Measurements from ENCODE around the gene HS6ST3. TPM values are rescaled to one million over a fixed set of nuclear protein-coding genes. Genes with fewer than 3 reads are reported as not detected.

The HS6ST3 gene
- total RNA-seq, 4 donors from 2014 or later: 0.97 to 2.2 (median 2.0) TPM

- intact Hi-C loops (cut with DNase I; ENCODE audit: low total_unique reads): no loop called here
- DNase-seq (no peak), ATAC-seq (no peak)
- H3K4me1 ChIP-seq: no peaks in the 10 kb centered on the region
- in situ Hi-C loops (cut with MboI; ENCODE audit: low sequenced_read_pairs in 4 of 4): no loop called here
- H3K27ac ChIP-seq: no peak overlapping the region
- H3K27me3 ChIP-seq: no peaks in the 10 kb centered on the region
- H3K36me3 ChIP-seq: no peaks in the 10 kb centered on the region
- H3K9me3 ChIP-seq: no peaks in the 10 kb centered on the region
- H3K4me3 ChIP-seq: no peak overlapping the region
- no peak for TF ChIP-seq POLR2A (IDR thresholded peaks at IDR 0.05)
- TF ChIP-seq CTCF (IDR thresholded peaks at IDR 0.05 in 4 of 5, conservative IDR thresholded peaks at IDR 0.05 in 1 of 5): no peak
Observed at GRCh38 chr13:96792188-96792587, 702.3 kb downstream of the HS6ST3 start.

- Histone ChIP-seq H3K4me3 (no peak overlapping the region), H3K9me3 (no peaks in the 10 kb centered on the region), H3K27me3 (no peaks in the 10 kb centered on the region), H3K36me3 (no peaks in the 10 kb centered on the region), H3K4me1 (no peaks in the 10 kb centered on the region), H3K27ac (no peak overlapping the region)
- DNase-seq (no peak), ATAC-seq (no peak)
- no peak for TF ChIP-seq POLR2A (IDR thresholded peaks at IDR 0.05)
- no peak for TF ChIP-seq CTCF (IDR thresholded peaks at IDR 0.05 in 4 of 5, conservative IDR thresholded peaks at IDR 0.05 in 1 of 5)
- in situ Hi-C loops (cut with MboI; ENCODE audit: low sequenced_read_pairs in 4 of 4) (no loop called here), intact Hi-C loops (cut with DNase I; ENCODE audit: low total_unique reads) (no loop called here)
Observed at GRCh38 chr13:96792736-96793403, 703.0 kb downstream of the HS6ST3 start.

GRCh38 chr13:96793404-96793755 lies 703.5 kb downstream of the HS6ST3 start:
- in situ Hi-C loops (cut with MboI; ENCODE audit: low sequenced_read_pairs in 4 of 4) (no loop called here), intact Hi-C loops (cut with DNase I; ENCODE audit: low total_unique reads) (no loop called here)
- no peaks in the 10 kb centered on the region for H3K9me3 ChIP-seq
- ATAC-seq (no peak), DNase-seq (no peak)
- TF ChIP-seq POLR2A (IDR thresholded peaks at IDR 0.05) (no peak), CTCF (IDR thresholded peaks at IDR 0.05 in 4 of 5, conservative IDR thresholded peaks at IDR 0.05 in 1 of 5) (no peak)
- no peaks in the 10 kb centered on the region for H3K36me3 ChIP-seq
- no peak overlapping the region for H3K4me3 ChIP-seq
- H3K27me3 ChIP-seq: no peaks in the 10 kb centered on the region
- H3K27ac ChIP-seq: no peak overlapping the region
- no peaks in the 10 kb centered on the region for H3K4me1 ChIP-seq

- Histone ChIP-seq H3K36me3 (no peaks in the 10 kb centered on the region), H3K27ac (no peak overlapping the region), H3K4me3 (no peak overlapping the region), H3K9me3 (no peaks in the 10 kb centered on the region), H3K4me1 (no peaks in the 10 kb centered on the region), H3K27me3 (no peaks in the 10 kb centered on the region)
- DNase-seq: no peak
- no peak for ATAC-seq
- intact Hi-C loops (cut with DNase I; ENCODE audit: low total_unique reads): no loop called here
- in situ Hi-C loops (cut with MboI; ENCODE audit: low sequenced_read_pairs in 4 of 4): no loop called here
- TF ChIP-seq POLR2A (IDR thresholded peaks at IDR 0.05) (no peak), CTCF (IDR thresholded peaks at IDR 0.05 in 4 of 5, conservative IDR thresholded peaks at IDR 0.05 in 1 of 5) (no peak)
Observed at GRCh38 chr13:96794669-96795068, 704.8 kb downstream of the HS6ST3 start.

GRCh38 chr13:96795670-96796069 lies 705.8 kb downstream of the HS6ST3 start:
- H3K4me3 ChIP-seq: no peak overlapping the region
- no peaks in the 10 kb centered on the region for H3K4me1 ChIP-seq
- no peak for DNase-seq
- in situ Hi-C loops (cut with MboI; ENCODE audit: low sequenced_read_pairs in 4 of 4) (no loop called here), intact Hi-C loops (cut with DNase I; ENCODE audit: low total_unique reads) (no loop called here)
- ATAC-seq: no peak
- H3K27ac ChIP-seq: no peak overlapping the region
- H3K9me3 ChIP-seq: no peaks in the 10 kb centered on the region
- no peaks in the 10 kb centered on the region for H3K27me3 ChIP-seq
- no peaks in the 10 kb centered on the region for H3K36me3 ChIP-seq
- TF ChIP-seq POLR2A (IDR thresholded peaks at IDR 0.05) (no peak), CTCF (IDR thresholded peaks at IDR 0.05 in 4 of 5, conservative IDR thresholded peaks at IDR 0.05 in 1 of 5) (no peak)
